Activated T-helper 2 cell treated with anti-CD3 and anti-CD28 coated beads, Interferon-gamma antibody, Interleukin-2, Interleukin-4, amounts not matched to agents 10 μg/mL and 5 μg/mL and 100 μg/mL, durations not matched to agents 14 hours and 24 hours and 36 hours (primary cell): ENCODE data around the gene VAV1. TPM values are rescaled to one million over a fixed set of nuclear protein-coding genes. Genes with fewer than 3 reads are reported as not detected.
"Not testable (repeated sequence)": the region's sequence is repeated elsewhere in the genome, so short reads cannot be mapped to it uniquely, and the experiment has no call there.

Source experiments
- DNase-seq: peaks from one replicate; pipeline ENCODE4 v3.0.0; 2021; ENCODE audit warnings: low spot score
- H3K27ac Mint-ChIP-seq: one replicate; pipeline ENCODE4 v1.8.0; 2021; ENCODE audit warnings: mixed read lengths
- H3K27me3 Mint-ChIP-seq: one replicate; pipeline ENCODE4 v1.8.0; 2021; ENCODE audit warnings: low read depth, mixed read lengths
- H3K36me3 Mint-ChIP-seq: one replicate; pipeline ENCODE4 v1.8.0; 2021; ENCODE audit warnings: low read depth, mixed read lengths
- H3K4me1 Mint-ChIP-seq: one replicate; pipeline ENCODE4 v1.8.0; 2021; ENCODE audit warnings: low read depth, mixed read lengths
- H3K4me3 Mint-ChIP-seq: one replicate; pipeline ENCODE4 v1.8.0; 2021; ENCODE audit warnings: low read depth, mild to moderate bottlenecking, moderate library complexity, mixed read lengths
- H3K9me3 Mint-ChIP-seq: one replicate; pipeline ENCODE4 v1.8.0; 2021; ENCODE audit warnings: mixed read lengths
- intact Hi-C: fragments of 100-400 bp; cut with micrococcal nuclease; formaldehyde crosslinking; loops from one replicate; pipeline ENCODE4 v1.15.1; 2023
- total RNA-seq: library from RNA; stranded (reverse); gene quantifications from 2 replicates; pipeline ENCODE4 v1.2.3, GENCODE V29; 2022

VAV1 gene
- total RNA-seq, 1 donor from 2014 or later = 69.7 TPM

DNA sequence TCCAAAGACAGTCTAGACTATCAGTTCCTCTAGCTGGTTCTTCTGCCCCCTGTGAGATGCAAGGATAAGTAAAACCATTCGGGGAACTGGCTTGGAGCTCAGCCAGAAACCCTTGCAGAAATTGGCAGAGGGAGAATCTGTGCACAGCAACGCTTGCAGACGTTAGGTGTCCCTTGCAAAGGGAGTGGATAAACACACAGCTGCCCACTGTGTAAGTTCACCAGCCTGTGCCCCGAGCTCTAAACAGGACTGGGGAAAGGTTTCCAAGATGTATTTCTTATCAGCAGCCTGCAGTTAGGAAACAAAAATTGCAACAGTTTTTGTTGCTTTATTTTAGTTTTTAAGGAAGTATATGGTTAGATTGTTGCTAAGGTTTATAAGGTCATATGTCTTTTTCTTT, 95.8 kb downstream of the VAV1 start:
- no peak overlapping the region for H3K27ac Mint-ChIP-seq
- no peak overlapping the region for H3K4me3 Mint-ChIP-seq
- no peaks in the 10 kb centered on the region for H3K36me3 Mint-ChIP-seq
- H3K9me3 Mint-ChIP-seq = no peaks in the 10 kb centered on the region
- intact Hi-C loops = no loop called here
- DNase-seq = no peak
- no peaks in the 10 kb centered on the region for H3K27me3 Mint-ChIP-seq
- H3K4me1 Mint-ChIP-seq = peaks cover 2% of the 10 kb centered on the region

DNA sequence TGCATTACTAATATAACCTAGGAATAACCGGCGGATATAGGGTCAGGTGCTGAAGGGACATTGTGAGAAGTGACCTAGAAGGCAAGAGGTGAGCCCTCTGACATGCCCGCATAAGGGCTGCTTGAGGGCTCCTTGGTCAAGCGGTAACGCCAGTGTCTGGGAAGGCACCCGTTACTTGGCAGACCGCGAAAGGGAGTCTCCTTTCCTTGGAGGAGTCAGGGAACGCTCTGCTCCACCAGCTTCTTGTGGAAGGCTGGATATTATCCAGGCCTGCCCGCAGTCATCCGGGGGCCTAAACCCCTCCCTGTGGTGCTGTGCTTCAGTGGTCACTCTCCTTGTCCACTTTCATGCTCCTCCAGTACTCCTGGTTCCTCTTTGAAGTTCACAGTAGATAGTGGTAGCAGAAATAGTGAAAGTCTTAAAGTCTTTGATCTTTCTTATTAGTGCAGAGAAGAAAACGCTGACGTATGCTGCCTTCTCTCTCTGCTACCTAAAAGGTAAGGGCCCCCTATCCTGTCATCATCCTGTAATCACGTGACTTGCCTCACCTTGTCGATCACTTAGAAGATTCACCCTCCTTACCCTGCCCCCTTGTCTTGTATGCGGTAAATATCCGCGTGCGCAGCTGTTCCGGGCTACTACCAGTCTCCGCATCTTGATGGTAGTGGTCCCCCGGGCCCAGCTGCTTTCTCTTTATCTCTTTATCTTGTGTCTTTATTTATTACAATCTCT, 96.8 kb downstream of the VAV1 start:
- H3K36me3 Mint-ChIP-seq, DNase-seq, H3K4me3 Mint-ChIP-seq, H3K4me1 Mint-ChIP-seq, H3K9me3 Mint-ChIP-seq, intact Hi-C loops, H3K27ac Mint-ChIP-seq, H3K27me3 Mint-ChIP-seq: not testable (repeated sequence)

DNA sequence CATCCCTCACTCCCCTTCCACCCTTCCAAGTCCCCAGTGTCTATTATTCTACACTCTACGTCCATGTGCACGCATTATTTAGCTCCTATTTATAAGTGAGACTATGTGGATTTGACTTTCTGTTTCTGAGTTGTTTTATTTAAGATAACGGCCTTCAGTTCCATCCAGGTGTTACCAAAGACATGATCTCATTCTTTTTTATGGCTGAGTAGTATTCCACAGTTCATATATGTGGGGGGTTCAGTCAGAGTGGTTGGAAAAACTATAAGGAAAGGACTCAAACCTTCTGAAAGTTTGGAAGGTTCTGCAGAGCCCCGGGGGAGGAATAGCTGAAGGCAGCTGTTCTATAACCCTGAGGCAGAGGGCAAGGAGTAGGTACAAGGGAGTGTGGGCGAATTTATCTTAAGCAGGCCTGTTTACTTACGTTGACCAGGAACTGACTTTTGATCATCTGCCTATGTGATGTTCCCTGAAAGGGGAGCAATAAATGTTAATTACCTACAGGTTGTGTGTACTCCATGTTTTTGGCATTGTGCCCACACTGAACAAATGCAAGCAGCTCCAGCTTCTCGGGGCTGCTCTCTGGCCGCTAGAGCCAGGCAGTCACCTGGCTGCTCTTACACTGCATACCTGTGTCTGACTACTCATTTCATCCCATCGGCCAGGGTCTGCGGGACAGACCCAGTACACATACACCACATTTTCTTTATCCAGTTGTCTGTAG, 101.4 kb downstream of the VAV1 start:
- no peak for DNase-seq
- H3K9me3 Mint-ChIP-seq = no peaks in the 10 kb centered on the region
- peaks cover 15% of the 10 kb centered on the region for H3K27me3 Mint-ChIP-seq
- intact Hi-C loops = no loop called here
- no peaks in the 10 kb centered on the region for H3K36me3 Mint-ChIP-seq
- H3K27ac Mint-ChIP-seq = no peak overlapping the region
- H3K4me1 Mint-ChIP-seq = no peaks in the 10 kb centered on the region
- H3K4me3 Mint-ChIP-seq = no peak overlapping the region

DNA sequence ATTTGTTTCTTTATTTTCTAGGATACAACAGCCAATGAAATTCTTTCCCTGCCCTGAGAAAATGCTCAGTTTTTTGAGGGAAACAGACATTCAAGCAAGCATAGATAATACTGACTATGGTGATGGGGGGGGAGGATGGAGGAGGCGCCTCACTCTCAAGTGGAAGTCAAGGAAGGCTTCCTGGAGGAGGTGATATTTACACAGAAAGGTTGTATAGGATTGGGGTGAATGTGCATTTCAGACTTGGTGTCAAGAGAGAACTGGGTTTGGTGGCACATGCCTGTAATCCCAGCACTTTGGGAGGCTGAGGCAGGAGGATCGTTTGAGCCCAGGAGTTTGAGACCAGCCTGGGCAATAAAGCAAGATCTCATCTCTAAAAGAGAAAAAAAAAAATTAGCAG, 102.7 kb downstream of the VAV1 start:
- Mint-ChIP-seq H3K36me3 (no peaks in the 10 kb centered on the region), H3K4me1 (no peaks in the 10 kb centered on the region), H3K4me3 (no peak overlapping the region), H3K9me3 (peaks cover 3% of the 10 kb centered on the region), H3K27me3 (peaks cover 17% of the 10 kb centered on the region), H3K27ac (no peak overlapping the region)
- intact Hi-C loops = no loop called here
- DNase-seq = no peak

DNA sequence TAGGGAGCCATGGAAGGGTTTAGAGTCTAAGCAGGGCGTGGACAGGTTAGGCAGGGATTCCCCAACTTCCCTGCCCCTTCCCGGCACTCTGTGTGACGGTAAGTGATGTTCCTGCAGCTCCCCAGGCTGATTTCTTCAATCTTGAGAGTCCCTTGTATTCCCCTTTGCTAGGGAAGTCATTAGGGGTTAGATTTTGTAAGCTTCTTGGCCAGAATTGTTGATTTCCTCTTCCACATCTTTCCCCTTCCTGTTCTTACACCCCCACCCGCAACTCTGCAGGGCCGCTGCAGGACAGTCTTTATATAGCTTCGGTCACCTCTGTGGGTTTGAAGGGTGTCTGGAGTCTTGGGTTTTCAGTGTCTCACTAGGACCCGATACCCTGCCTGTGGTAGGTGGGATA, 104.2 kb downstream of the VAV1 start:
- intact Hi-C loops = no loop called here
- peaks cover 21% of the 10 kb centered on the region for H3K27me3 Mint-ChIP-seq

DNA sequence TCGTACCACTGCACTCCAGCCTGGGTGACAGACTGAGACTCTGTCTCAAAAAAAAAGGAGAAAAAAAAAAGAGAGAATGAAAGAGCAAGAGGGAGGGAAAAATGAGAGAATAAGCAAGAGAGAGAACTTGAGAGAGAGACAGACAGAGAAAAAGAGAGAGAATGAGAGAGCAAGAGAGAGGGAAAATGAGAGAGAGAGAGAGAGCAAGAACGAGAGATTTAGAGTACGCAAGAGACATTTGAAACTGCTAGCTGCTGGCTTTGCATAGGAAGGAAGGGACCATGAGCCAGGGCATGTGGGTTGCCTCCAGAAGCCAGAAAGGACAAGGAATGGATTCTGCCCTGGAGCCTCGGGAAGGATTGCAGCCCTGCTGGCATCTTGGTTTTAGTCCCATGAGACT, 105.3 kb downstream of the VAV1 start:
- H3K27ac Mint-ChIP-seq = no peak overlapping the region
- no peak for DNase-seq
- H3K27me3 Mint-ChIP-seq = peaks cover 21% of the 10 kb centered on the region
- intact Hi-C loops = no loop called here
- peaks cover 3% of the 10 kb centered on the region for H3K9me3 Mint-ChIP-seq
- no peaks in the 10 kb centered on the region for H3K36me3 Mint-ChIP-seq
- no peaks in the 10 kb centered on the region for H3K4me1 Mint-ChIP-seq
- no peak overlapping the region for H3K4me3 Mint-ChIP-seq

More for the DNA sequence above, 104.2 kb downstream of the VAV1 start:
- H3K9me3 Mint-ChIP-seq = peaks cover 3% of the 10 kb centered on the region
- DNase-seq = no peak
- no peaks in the 10 kb centered on the region for H3K36me3 Mint-ChIP-seq
- H3K4me3 Mint-ChIP-seq = no peak overlapping the region
- H3K4me1 Mint-ChIP-seq = no peaks in the 10 kb centered on the region
- no peak overlapping the region for H3K27ac Mint-ChIP-seq

DNA sequence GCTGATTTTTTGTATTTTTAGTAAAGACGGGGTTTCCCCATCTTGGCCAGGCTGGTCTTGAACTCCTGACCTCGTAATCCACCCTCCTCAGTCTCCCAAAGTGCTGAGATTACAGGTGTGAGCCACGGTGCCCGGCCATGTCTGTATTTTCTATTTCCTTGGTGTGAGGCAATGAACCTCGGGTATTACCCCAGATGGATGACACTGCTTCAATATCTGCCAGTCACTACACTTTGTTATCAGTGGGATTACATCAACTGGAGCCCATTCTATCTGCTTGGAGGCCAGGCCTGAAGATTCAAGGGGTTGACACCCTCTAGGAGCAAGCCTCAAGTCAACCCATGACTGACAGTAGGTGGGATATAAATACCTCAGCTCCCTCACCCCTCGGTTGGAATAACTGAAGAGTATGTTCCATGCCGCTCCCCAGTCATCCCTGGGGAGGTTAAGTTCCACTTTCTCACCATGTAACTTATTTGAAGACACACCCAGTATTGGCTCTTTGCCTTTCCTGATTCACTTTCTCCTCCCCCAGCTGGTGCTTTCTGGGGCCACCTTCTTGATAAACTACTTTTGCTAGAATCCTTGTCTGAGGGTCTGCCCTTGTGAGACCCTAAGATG, 113.9 kb downstream of the VAV1 start:
- Mint-ChIP-seq H3K4me1 (peaks cover 29% of the 10 kb centered on the region), H3K9me3 (peaks cover 11% of the 10 kb centered on the region), H3K27me3 (no peaks in the 10 kb centered on the region), H3K36me3 (no peaks in the 10 kb centered on the region), H3K27ac (no peak overlapping the region), H3K4me3 (no peak overlapping the region)
- no peak for DNase-seq
- intact Hi-C loops = no loop called here

DNA sequence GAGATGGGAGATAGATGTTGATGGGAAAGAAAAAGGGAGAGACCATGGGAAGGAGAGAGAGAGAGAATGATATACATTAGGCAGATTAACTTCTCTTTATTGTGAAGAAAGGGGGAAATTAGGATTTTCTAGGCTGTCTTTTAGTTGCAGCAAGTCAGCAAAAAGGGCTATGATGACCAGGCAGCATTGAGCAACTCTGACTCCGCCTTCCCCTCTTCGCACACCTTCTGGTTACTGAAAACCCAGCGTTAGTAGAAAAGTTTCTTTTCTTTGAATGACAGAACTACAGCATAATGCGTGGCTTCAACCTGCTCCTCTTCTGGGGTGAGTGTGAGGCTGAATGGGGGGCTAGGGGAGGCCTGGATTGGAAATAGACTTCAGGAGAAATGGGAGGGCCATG, 114.8 kb downstream of the VAV1 start, which contains the start of gene ADGRE1:
ADGRE1 (plus strand) TSS at position 264 of the 400 bp plus-strand sequence; CDS start at position 294, 30 bp downstream.
- no peak within 1 kb of the TSS for H3K27ac Mint-ChIP-seq
- H3K4me1 Mint-ChIP-seq = peaks cover 37% of the 10 kb centered on the region
- H3K9me3 Mint-ChIP-seq = peaks cover 17% of the 10 kb centered on the region
- H3K36me3 Mint-ChIP-seq = peaks cover 3% of the 10 kb centered on the region
- intact Hi-C loops = no loop called here
- DNase-seq = no peak
- no peak within 1 kb of the TSS for H3K4me3 Mint-ChIP-seq
- no peaks in the 10 kb centered on the region for H3K27me3 Mint-ChIP-seq

DNA sequence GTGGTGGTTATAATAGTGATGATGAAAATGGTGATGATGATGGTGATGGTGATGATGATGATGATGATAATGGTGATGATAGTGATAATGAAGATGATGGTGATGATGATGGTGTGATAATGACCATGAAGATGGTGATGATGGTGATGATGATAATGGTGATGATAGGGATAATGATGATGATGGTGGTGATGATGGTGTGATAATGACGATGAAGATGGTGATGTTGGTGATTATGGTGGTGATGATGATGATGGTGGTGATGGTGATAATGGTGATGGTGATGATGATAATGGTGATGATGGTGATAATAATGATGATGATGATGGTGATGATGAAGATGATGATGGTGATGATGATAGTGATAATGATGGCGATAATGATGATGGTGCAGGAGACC, 116.5 kb downstream of the VAV1 start:
- peaks cover 47% of the 10 kb centered on the region for H3K4me1 Mint-ChIP-seq
- peaks cover 3% of the 10 kb centered on the region for H3K36me3 Mint-ChIP-seq
- no peak for DNase-seq
- H3K9me3 Mint-ChIP-seq = peaks cover 24% of the 10 kb centered on the region
- H3K27me3 Mint-ChIP-seq = no peaks in the 10 kb centered on the region
- intact Hi-C loops = no loop called here
- H3K4me3 Mint-ChIP-seq = no peak overlapping the region
- no peak overlapping the region for H3K27ac Mint-ChIP-seq

DNA sequence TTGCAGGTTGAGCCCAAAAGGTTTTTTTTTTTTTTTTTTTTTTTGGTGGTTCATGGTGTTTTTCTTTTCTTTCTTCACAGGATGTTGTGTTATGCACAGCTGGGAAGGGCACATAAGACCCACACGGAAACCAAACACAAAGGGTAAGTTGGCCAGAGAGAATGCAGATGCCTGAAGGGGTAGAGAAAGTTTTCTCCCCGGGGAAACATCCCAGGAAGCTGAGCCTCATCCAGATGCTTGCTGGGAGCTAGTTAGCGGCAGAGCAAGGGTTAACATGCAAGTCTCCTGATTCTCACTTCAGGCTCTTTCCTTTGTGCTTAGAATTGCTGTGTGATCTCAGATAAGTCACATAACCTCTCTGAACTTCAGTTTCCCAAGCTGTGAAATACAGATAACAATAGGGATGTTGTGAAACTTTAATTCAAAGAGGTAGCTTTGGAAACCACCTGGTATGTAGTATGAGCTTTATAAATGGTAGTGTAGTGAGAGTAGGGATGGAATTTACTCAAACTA, 117.9 kb downstream of the VAV1 start:
- Mint-ChIP-seq H3K4me3 (no peak overlapping the region), H3K36me3 (peaks cover 7% of the 10 kb centered on the region), H3K27me3 (no peaks in the 10 kb centered on the region), H3K9me3 (peaks cover 36% of the 10 kb centered on the region), H3K27ac (peak overlapping the region; percentile 48), H3K4me1 (peaks cover 47% of the 10 kb centered on the region)
- intact Hi-C loops = no loop called here
- DNase-seq = no peak

DNA sequence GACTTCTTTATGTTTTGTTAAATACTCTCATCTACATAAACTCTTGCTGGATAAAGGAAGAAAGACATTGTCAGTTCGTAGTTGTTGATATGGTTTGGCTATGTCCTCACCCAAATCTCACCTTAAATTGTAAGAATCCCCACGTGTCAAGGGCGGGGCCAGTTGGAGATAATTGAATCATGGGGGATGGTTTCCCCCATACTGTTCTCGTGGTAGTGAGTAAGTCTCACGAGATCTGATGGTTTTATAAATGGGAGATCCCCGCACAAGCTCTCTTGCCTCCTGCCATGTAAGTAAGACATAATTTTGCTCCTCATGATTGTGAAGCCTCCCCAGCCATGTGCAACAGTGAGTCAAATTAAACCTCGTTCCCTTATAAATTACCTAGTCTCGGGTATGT, 118.4 kb downstream of the VAV1 start:
- no peak for DNase-seq
- H3K4me3 Mint-ChIP-seq = no peak overlapping the region
- intact Hi-C loops = no loop called here
- H3K9me3 Mint-ChIP-seq = peaks cover 36% of the 10 kb centered on the region
- peaks cover 7% of the 10 kb centered on the region for H3K36me3 Mint-ChIP-seq
- no peaks in the 10 kb centered on the region for H3K27me3 Mint-ChIP-seq
- H3K4me1 Mint-ChIP-seq = peaks cover 47% of the 10 kb centered on the region
- peak overlapping the region; percentile 48 for H3K27ac Mint-ChIP-seq

DNA sequence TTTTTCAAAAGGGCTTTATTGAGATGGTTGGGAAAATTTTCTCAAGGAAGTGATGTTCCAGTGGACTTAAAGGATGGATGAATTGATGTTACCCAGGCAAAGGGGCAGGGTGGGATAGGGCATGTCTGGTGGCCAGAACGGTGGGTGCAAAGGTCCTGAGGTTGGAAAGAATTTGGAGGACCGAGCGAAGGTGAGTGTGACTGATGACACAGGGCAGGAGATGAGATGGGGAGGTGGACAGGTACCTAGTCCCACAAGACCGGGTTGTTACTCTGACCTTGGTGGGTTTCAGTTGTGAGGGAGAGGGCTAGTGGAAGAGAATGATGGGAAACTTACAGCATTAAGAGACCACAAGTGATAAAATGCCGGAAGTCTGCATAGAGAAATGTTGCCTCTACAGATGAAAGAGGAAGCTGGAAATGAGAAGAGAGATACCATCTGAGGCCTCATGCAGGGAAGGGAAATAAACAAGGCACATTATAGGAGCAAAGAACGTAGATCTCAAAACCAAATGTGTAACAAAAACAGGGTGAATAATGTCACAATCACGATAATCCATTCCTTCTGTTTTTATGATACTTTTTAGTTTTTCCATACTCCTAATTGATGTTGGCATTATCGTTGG, 119.4 kb downstream of the VAV1 start:
- Mint-ChIP-seq H3K27ac (peak overlapping the region; percentile 36), H3K27me3 (no peaks in the 10 kb centered on the region), H3K4me3 (peak overlapping the region; percentile 14), H3K4me1 (peaks cover 45% of the 10 kb centered on the region), H3K36me3 (peaks cover 7% of the 10 kb centered on the region), H3K9me3 (peaks cover 40% of the 10 kb centered on the region)
- DNase-seq = no peak
- intact Hi-C loops = no loop called here
